ENCODE results near the gene CDC42EP4.

DNA sequence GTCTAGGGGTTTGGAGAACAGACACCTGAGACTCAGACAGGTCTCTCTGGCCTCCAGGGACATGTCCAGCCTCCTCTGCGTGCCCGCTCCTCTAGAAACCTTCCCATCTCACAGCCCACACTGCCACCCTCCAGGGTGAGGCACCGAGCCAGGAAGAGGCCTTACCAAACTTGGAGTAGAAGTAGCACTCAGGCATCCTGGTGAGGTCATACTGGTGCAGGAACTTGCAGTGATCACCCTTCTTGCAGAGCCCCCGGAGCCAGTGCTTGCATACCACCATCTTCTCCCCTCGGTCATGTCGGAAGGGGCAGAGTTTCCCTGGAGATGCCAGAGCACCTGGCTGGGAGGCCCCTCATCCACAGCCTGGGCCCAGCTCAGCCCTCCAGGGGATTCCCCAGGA is 54.3 kb downstream of the CDC42EP4 start:
- TF ChIP-seq ISL1 (CRISPR knock-in tag; IDR thresholded peaks at IDR 0.05) = no peak
- no peak for TF ChIP-seq BACH2 (CRISPR knock-in tag; IDR thresholded peaks at IDR 0.05; ENCODE audit: borderline replicate concordance)

Data from SK-N-SH treated with all-trans-retinoic acid at 6 μM for 48 hours (cell line).